ENCODE results near the gene APMAP.

Gene APMAP

GRCh38 chr20:24987873-24988835 lies 4.4 kb downstream of the APMAP start:
- no peak for DNase-seq (ENCODE audit: low read depth, low spot score)

- no peak for DNase-seq (ENCODE audit: low read depth, low spot score)
These were observed 5.3 kb downstream of the APMAP start for GRCh38 chr20:24987244-24987643.

DNA sequence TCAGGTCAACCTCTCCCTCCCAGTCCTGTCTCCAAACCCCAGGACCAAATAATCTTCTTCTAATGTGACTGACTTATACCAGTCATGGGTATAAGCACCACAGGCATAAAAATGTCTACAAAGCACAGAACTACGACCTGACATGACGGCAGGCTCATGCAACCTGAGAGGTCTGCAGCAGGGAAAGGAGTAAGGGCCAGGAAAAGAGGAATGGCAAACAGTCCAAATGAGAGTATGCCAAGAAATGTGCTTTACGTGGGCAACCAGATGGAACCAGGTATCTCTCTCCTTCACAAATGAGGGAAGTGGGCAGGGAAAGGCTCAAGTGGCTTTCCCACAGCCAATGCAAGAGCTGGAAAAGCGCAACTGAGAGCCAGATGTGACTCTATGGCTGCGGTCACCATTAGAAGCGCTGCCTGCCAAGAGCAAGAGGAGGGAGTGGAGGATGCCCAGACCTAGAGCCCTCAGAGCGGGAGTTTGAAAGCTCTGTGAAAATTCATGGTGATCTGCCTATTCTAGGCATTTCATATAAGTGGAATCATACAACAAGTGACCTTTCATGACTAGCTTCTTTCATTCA lies 6.0 kb downstream of the APMAP start:
- no peak for DNase-seq (ENCODE audit: low read depth, low spot score)

DNA sequence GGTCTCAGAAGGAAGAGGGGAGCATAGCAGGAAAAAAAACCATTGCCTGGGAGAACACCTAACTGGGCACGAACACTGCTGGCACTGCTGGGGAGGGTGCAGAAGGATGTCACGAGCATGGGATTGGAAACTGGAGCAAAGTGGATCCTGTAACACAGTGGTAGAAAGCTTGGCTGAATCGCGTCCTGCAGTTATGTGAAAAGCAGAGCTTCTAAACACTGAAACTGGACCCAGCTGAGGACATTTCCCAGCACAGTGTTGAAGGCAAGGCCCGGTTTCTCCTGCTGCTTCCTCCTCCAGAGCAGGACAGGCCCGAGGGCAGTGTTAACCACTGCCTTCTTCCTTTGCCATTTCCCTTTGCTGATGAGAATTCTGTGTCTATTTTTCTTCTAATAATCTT lies 6.7 kb downstream of the APMAP start:
- DNase-seq (ENCODE audit: low read depth, low spot score): no peak

- DNase-seq (ENCODE audit: low read depth, low spot score): no peak
These were observed 7.5 kb downstream of the APMAP start for GRCh38 chr20:24984961-24985640.

DNA sequence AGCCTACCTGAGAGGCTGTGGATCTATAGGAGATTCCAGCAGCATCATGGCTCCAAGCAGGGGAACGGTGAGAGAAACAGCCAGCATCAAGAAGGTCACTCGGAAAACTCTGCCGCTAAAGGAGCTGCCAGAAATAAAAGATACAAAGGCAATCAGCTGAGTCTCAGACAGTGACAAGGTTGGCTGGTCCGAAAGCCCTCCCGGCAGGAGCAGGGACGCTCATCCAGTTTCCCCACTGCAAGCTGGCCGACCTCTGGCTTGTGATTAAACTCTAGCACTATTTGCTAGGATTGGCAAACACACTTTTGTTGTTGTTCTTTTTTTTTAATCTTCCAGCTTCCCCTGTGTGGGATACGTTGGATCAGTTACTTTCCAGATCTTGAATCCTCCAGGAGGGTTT lies 8.7 kb downstream of the APMAP start:
- DNase-seq (ENCODE audit: low read depth, low spot score): no peak

DNA sequence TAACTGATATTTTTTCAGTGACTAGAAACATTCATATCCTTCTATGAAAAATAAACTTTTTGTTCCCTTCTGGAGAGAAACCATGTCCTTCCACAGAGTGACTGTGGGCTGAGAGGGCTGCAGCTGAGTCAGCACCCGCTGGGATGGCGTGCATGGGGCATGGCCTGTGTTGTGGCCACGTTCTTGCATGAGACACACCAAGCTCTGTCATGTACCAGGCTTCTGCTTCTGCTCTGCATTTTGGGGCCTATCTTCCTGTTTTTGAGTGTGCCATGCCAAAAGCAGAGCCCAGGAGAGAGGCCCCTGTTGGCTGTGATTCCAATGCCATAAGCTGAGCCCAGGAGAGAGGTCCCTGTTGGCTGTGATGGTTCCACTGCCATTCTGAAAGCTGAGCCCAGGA lies 10.8 kb downstream of the APMAP start:
- DNase-seq (ENCODE audit: low read depth, low spot score): no peak

DNA sequence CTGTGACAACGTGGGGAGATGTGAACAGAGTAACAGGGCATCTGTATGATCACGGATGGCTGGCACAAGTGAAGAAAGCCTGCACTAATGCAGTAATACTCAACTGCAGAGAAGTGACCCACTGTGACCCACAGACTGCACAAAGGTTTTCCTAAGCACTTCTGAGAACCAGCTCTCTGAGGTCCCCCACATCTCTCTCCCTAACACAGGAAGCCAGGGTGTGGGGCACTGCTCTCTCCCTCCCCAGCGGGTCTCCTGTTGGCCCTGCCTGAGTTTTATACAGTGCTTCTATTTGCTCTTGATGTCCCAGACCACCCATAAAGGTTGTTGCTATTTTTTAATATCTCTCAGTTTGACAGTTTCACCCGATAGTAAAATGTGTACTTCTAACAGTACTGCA lies 11.3 kb downstream of the APMAP start:
- DNase-seq (ENCODE audit: low read depth, low spot score): no peak

DNA sequence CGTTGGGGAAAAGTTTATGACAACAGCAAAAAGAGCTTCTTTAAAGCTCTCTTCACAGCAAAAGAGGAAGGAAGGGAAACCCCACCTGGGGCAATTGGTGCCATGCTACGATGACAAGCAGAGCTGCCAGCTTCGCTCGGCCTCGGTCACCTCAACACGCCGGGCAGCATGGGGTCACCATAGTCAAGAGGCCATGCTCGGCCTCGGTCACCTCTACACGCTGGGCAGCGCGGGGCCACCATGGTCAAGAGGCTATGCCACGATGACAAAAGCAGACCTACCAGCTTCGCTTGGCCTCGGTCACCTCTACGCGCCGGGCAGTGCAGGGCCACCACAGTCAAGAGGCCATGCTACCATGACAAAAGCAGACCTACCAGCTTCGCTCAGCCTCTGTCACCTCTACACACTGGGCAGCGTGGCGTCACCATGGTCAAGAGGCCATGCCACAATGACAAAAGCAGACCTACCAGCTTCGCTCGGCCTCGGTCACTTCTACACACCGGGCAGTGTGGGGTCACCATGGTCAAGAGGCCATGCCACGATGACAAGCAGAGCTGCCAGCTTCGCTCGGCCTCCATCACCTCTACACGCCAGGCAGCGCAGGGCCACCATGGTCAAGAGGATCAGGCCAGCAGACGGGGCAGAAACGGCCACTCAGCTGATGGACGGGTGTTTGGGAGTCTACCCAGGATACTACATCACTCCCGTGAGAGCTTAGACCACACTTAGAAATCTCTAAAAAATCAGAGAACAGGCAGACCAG lies 12.1 kb downstream of the APMAP start:
- DNase-seq (ENCODE audit: low read depth, low spot score): no peak

DNA sequence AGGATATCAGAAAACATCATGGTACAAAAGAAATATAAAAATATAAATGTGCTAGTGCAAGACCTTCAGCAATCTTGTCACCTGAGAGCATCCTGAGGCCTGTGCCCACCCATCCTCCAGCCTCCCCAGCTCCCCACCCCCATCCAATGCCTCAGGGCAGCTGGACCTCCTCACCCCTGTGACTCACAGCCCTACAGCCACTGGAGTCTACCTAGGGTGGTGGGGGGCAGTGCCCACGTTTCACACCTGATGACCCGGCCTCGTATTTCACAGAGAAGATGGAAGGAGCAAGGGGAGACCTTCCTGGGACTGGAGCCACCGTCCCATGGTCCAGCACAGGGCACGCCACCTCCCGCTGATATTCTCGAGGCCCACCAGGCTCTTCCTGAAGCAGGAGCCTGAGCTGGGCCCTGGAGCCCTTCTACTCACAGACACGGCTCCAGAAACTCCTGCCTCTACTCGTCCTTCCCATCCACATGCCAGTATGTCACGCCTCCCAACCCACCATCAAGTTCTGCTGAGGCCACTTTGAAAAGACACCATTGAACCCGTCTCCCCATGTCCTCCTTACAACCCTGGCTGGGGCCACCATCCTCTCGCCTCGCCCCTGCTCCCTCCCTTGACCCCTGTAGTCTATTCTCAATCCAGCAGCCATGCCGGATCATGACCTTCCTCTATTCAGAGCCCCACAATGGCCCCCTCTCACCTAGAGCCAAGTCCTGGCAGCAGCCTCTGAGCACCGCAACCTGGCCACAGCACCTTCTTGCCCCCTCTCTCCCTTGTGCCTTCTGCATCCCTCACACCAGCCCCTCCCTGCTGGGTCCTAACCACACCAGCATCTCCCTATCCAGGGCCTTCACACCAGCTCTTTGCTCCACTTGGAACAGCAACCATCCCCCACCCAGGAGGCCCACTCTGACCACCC lies 13.3 kb downstream of the APMAP start:
- DNase-seq (ENCODE audit: low read depth, low spot score): no peak

GRCh38 chr20:24978513-24978912 lies 14.0 kb downstream of the APMAP start:
- DNase-seq (ENCODE audit: low read depth, low spot score): no peak

- no peak for DNase-seq (ENCODE audit: low read depth, low spot score)
These were observed 14.8 kb downstream of the APMAP start for GRCh38 chr20:24977797-24978196.

DNA sequence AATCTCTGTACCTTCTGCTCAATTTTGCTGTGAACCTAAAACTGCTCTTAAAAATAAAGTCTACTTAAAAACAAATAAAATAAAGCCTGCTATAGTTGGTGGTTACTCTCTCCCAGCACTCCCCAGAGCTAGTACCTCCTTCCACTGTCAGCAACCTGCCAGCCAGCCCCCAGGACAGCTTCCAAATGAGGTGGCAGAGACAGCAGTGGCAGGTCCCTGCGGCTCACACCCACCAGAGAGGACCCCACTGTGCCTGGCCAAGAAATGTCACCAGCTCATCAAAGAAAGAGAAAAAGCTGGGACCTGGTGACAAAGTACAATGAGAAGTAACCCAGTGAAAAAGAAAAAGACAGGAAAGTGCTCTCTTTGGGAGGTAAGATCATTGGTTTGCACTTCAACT lies 15.2 kb downstream of the APMAP start:
- DNase-seq (ENCODE audit: low read depth, low spot score): no peak

DNA sequence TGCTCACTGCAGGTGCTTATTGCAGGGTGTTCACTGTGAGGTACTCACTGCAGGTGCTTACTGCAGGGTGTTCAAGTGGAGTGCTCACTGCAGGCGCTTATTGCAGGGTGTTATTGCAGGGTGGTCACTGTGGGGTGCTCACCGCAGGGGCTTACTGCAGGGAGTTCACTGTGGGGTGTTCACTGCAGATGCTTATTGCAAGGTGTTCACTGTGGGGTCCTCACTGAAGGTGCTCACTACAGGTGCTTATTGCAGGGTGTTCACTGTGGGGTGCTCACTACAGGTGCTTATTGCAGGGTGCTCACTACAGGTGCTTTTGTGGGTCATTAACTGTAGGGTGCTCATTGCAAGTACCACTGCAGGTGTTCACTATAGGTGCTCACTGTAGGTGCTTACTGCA lies 20.2 kb downstream of the APMAP start:
- no peak for DNase-seq (ENCODE audit: low read depth, low spot score)

- DNase-seq (ENCODE audit: low read depth, low spot score): no peak
These were observed 21.0 kb downstream of the APMAP start for GRCh38 chr20:24971376-24972101.

DNA sequence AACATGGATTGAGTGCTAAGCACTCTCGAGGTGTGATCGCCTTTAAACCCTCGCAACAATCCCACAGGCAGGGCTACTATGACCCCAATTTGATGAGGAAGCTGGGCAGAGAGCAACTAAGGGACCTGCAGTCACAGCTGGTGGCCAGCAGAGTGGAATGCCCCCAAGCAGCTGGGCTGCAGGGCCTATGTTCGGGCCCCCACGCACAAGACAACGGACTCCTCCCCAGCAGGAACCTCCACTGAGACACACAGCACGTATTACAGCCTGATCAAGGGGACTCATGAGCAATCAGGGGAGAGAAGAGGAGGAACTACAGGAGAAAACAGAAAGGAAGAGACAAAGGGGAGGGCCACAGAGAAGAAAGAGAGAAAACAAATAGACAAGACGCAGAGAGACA lies 21.8 kb downstream of the APMAP start:
- DNase-seq (ENCODE audit: low read depth, low spot score): no peak

DNA sequence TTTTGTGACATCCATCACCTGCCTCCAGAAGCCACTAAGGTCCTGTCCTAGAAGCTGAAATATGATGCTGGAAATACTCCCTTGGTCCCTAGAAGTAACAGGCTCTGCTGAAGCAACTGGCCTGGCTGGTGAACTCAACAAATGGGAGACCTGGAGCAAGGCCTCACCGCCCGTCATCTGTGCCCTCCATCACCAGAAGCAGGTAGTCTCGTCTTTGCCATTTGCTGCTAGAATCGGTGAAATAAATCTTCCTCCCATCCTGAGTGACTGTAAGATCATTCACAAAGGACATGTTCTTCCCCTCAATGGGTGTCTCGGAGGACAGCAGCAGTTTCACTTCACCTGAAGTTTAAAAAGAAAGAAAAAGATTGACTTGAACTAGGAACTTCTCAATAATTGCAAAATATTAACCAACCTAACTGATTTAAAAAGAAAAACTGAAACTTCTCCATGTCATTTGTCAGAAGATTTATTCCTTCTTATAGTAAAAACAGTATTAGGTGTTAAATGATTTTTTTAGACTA lies 22.5 kb downstream of the APMAP start:
- no peak for DNase-seq (ENCODE audit: low read depth, low spot score)

GRCh38 chr20:24969186-24970029 lies 23.1 kb downstream of the APMAP start:
- no peak for DNase-seq (ENCODE audit: low read depth, low spot score)

DNA sequence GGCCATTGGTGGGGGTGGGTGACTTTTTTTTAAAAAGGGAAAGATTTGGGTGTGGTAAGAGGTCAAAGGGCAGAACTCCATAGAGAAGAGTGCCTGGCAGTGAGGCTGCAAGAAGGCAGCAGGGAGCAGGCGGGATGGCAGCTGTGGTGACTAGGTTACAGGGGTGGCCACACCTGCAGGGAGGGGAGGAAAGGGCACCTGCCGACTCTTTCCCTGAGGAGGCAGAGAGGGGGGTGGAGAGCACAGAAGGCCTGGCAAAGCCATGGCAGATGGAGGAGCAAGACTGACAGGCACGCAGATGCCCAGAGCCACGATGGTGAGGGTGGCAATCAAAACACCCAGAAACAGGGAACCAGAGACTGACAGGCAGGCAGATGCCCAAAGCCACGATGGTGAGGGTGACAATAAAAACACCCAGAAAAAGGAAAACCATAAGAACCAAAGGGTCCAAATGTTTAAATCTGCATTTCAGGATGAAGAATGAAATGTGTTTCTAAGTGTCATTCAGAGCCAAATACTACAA lies 24.2 kb downstream of the APMAP start:
- DNase-seq (ENCODE audit: low read depth, low spot score): no peak
